Breast epithelium (tissue), 4 donors: ENCODE results near the gene SH2D7. TPM values are rescaled to one million over a fixed set of nuclear protein-coding genes. Genes with fewer than 3 reads are reported as not detected.

ENCODE experiments used
- DNase-seq, 2 donors: peaks; one replicate each; pipeline ENCODE4 v3.0.0-alpha.2; 2019; ENCODE audit warnings: low spot score in 2 of 2
- H3K27ac ChIP-seq, 2 donors: fragments of 200-600 bp; sonication (generic) in 1 of 2; one replicate each; pipeline ENCODE4 v1.5.1; 2016 to 2019; ENCODE audit warnings: mild to moderate bottlenecking in 1 of 2
- H3K27me3 ChIP-seq, 2 donors: fragments of 200-600 bp; sonication (generic) in 1 of 2; one replicate each; pipeline versions ENCODE4 v1.5.1 to v1.6.0; 2017 to 2019; ENCODE audit warnings: control low read depth in 1 of 2, mild to moderate bottlenecking in 1 of 2
- H3K36me3 ChIP-seq: fragments of 200-600 bp; one replicate; pipeline ENCODE4 v1.5.1; 2019
- H3K4me1 ChIP-seq, 2 donors: fragments of 200-600 bp; sonication (generic); one replicate each; pipeline ENCODE4 v1.5.1; 2016 to 2019; ENCODE audit warnings: control low read depth in 1 of 2
- H3K4me3 ChIP-seq, 3 donors: fragments of 200-600 bp; sonication (generic); 1 replicate in 2 of 3; 2 replicates in 1 of 3; pipeline ENCODE4 v1.5.1; 2016 to 2019; ENCODE audit warnings: mild to moderate bottlenecking in 3 of 3, moderate library complexity in 2 of 3
- H3K9me3 ChIP-seq, 2 donors: fragments of 200-600 bp; sonication (generic) in 1 of 2; one replicate each; pipeline ENCODE4 v1.5.1; 2016 to 2019; ENCODE audit warnings: control low read depth in 1 of 2
- CTCF ChIP-seq, 3 donors: fragments of 450-650 bp; IDR thresholded peaks; one replicate each; pipeline ENCODE4 v1.5.1; 2016 to 2017; ENCODE audit warnings: antibody characterized with exemption in 3 of 3, mild to moderate bottlenecking in 3 of 3, moderate library complexity in 3 of 3
- POLR2A ChIP-seq: fragments of 450-650 bp; IDR thresholded peaks from one replicate; pipeline ENCODE4 v1.6.1; 2016; ENCODE audit warnings: antibody characterized with exemption, mild to moderate bottlenecking, moderate library complexity
- POLR2AphosphoS5 ChIP-seq, 3 donors: sonication (generic); formaldehyde crosslinking; IDR thresholded peaks; one replicate each; pipeline ENCODE4 v1.6.1; 2017; ENCODE audit warnings: antibody characterized with exemption in 3 of 3
- intact Hi-C: fragments of 100-400 bp; cut with DNase I; formaldehyde crosslinking; loops from one replicate; pipeline ENCODE4 v1.15.1; 2023; ENCODE audit warnings: low total_unique reads
- total RNA-seq, 3 donors: library from RNA; depleted of rRNA; stranded (reverse); fragments of >200 nt; gene quantifications; one replicate each; pipeline ENCODE4 v1.1.0, GENCODE V29; 2016

Gene SH2D7
- total RNA-seq, 3 donors from 2014 or later: not detected

GRCh38 chr15:78069462-78070029 lies 22.8 kb upstream of the SH2D7 start:
- peaks cover 5 to 39% of the 10 kb centered on the region in 2 donors for H3K4me1 ChIP-seq
- H3K27ac ChIP-seq: peak overlapping the region; percentile 91 to 95
- TF ChIP-seq POLR2A (no peak), CTCF (IDR thresholded peaks at IDR 0.05) (no peak), POLR2AphosphoS5 (IDR thresholded peaks at IDR 0.05) (no peak)
- no peak for DNase-seq
- peak overlapping the region in 1 of 3 donors; percentile 2 for H3K4me3 ChIP-seq
- no peaks in the 10 kb centered on the region for H3K27me3 ChIP-seq
- H3K36me3 ChIP-seq: no peaks in the 10 kb centered on the region
- intact Hi-C loops: loop anchor here (1.0 kb wide), 1 partner anchor 20 kb away; no protein-coding TSS in a partner anchor
- H3K9me3 ChIP-seq: no peaks in the 10 kb centered on the region

DNA sequence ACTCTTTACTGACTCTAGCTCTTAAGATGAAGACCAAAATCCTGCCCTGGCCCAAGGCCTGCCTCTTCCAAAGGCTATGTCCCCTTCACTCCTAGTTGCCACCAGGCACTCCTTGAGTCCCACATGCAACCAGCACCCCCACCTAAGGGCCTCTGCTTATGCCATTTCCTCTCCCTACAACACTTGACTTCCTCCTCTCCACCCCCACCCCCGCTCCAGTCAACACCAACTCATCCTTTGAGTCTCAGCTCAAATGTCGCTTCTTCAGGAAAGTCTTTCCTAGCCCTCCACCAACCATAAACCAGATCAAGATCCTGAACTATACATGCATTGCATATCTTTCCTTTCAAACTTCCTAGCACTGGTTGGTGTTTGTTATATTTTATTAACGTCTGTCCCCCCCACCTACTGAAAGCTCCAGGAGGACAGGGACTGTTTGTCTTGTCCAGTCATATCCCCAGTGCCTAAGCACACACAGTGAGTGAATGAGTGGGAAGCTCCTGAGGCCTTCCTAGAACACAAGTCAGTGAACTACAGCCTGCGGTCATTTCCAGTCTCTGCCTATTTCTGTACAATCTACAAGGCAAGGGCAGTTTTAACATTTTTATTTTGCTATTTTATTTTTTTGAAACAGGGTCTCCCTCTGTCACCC lies 22.2 kb upstream of the SH2D7 start:
- intact Hi-C loops: no loop called here
- peak overlapping the region; percentile 91 to 95 for H3K27ac ChIP-seq
- TF ChIP-seq POLR2AphosphoS5 (IDR thresholded peaks at IDR 0.05): no peak
- TF ChIP-seq CTCF (IDR thresholded peaks at IDR 0.05): no peak
- no peak for TF ChIP-seq POLR2A

GRCh38 chr15:78071383-78071782 lies 21.0 kb upstream of the SH2D7 start:
- intact Hi-C loops: no loop called here
- no peak for DNase-seq
- no peaks in the 10 kb centered on the region for H3K27me3 ChIP-seq
- TF ChIP-seq POLR2A (no peak), CTCF (IDR thresholded peaks at IDR 0.05) (no peak), POLR2AphosphoS5 (IDR thresholded peaks at IDR 0.05) (no peak)
- H3K27ac ChIP-seq: peak overlapping the region; percentile 91 to 95
- no peaks in the 10 kb centered on the region for H3K9me3 ChIP-seq
- no peaks in the 10 kb centered on the region for H3K36me3 ChIP-seq
- peaks cover 0 to 22% of the 10 kb centered on the region in 2 donors for H3K4me1 ChIP-seq
- H3K4me3 ChIP-seq: peak overlapping the region in 1 of 3 donors; percentile 43

More for the DNA sequence above, 22.2 kb upstream of the SH2D7 start:
- Histone ChIP-seq H3K9me3 (no peaks in the 10 kb centered on the region), H3K4me1 (peaks cover 5 to 33% of the 10 kb centered on the region in 2 donors), H3K36me3 (no peaks in the 10 kb centered on the region), H3K27me3 (no peaks in the 10 kb centered on the region), H3K4me3 (peak overlapping the region in 1 of 3 donors; percentile 2)
- DNase-seq: no peak

- H3K27ac ChIP-seq: peak overlapping the region; percentile 57 to 95
- H3K4me3 ChIP-seq: peak overlapping the region in 1 of 3 donors; percentile 43
- TF ChIP-seq POLR2AphosphoS5 (IDR thresholded peaks at IDR 0.05) (peak in 2 of 3 donors; percentile 36 to 47), POLR2A (peak; percentile 19), CTCF (IDR thresholded peaks at IDR 0.05) (no peak)
- no peaks in the 10 kb centered on the region for H3K36me3 ChIP-seq
- H3K27me3 ChIP-seq: no peaks in the 10 kb centered on the region
- no peaks in the 10 kb centered on the region for H3K9me3 ChIP-seq
- intact Hi-C loops: no loop called here
- no peak for DNase-seq
- peaks cover 0 to 13% of the 10 kb centered on the region in 2 donors for H3K4me1 ChIP-seq
Measured at GRCh38 chr15:78072080-78072892, 20.1 kb upstream of the SH2D7 start.
